Prostate gland (tissue), 2 donors: ENCODE results near the gene MCM3AP. TPM values are rescaled to one million over a fixed set of nuclear protein-coding genes. Genes with fewer than 3 reads are reported as not detected.
"Not testable (repeated sequence)": the region's sequence is repeated elsewhere in the genome, so short reads cannot be mapped to it uniquely, and the experiment has no call there.

Experiments
- DNase-seq: peaks from one replicate; pipeline ENCODE4 v3.0.0-alpha.2; 2019; ENCODE audit warnings: low spot score
- H3K27ac ChIP-seq, 2 donors: fragments of 200-600 bp; sonication (generic); 2 replicates each; pipeline ENCODE4 v1.5.1; 2017 to 2019
- H3K27me3 ChIP-seq: fragments of 200-600 bp; sonication (generic); replicated peaks from 2 replicates; pipeline ENCODE4 v1.5.1; 2019; ENCODE audit not compliant: insufficient read depth
- H3K36me3 ChIP-seq, 2 donors: fragments of 200-600 bp; sonication (generic); 1 replicate in 1 of 2; 2 replicates in 1 of 2; pipeline versions ENCODE4 v1.5.1 to v1.8.1; 2017 to 2019
- H3K4me1 ChIP-seq: fragments of 200-600 bp; sonication (generic); replicated peaks from 2 replicates; pipeline ENCODE4 v1.5.1; 2019
- H3K4me3 ChIP-seq, 2 donors: fragments of 200-600 bp; sonication (generic); 2 replicates each; pipeline ENCODE4 v1.5.1; 2017 to 2019
- H3K9me3 ChIP-seq: fragments of 200-600 bp; sonication (generic); 2 replicates; pipeline ENCODE4 v1.5.1; 2017
- POLR2A ChIP-seq: fragments of 450-650 bp; IDR thresholded peaks from one replicate; pipeline ENCODE4 v1.6.1; 2016; ENCODE audit warnings: antibody characterized with exemption, mild to moderate bottlenecking
- POLR2AphosphoS5 ChIP-seq: sonication (generic); formaldehyde crosslinking; IDR thresholded peaks from one replicate; pipeline ENCODE4 v1.6.1; 2017; ENCODE audit warnings: antibody characterized with exemption
- WGBS: methylation state at CpG from one replicate; pipeline ENCODE4 v1.1.5; 2018; 5-methylcytosine and 5-hydroxymethylcytosine counted together
- intact Hi-C: fragments of 100-400 bp; cut with DNase I; formaldehyde crosslinking; loops from one replicate; pipeline ENCODE4 v1.14.2; 2022
- total RNA-seq, 2 donors: library from RNA; depleted of rRNA; stranded (reverse); fragments of >200 nt; gene quantifications; one replicate each; pipeline ENCODE4 v1.1.0, GENCODE V29; 2016
- TF ChIP-seq, protein P1 (sequence below), 4 experiments: fragments of 200-600 bp in 2 of 4; fragments of 450-650 bp in 2 of 4; sonication (generic) in 2 of 4; IDR thresholded peaks; 1 replicate in 3 of 4; 2 replicates in 1 of 4; pipeline ENCODE4 v1.5.1; 2016 to 2019; ENCODE audit warnings: antibody characterized with exemption in 4 of 4, mild to moderate bottlenecking in 2 of 4, moderate library complexity in 2 of 4

Gene MCM3AP
- total RNA-seq, 2 donors from 2014 or later: 107 to 120 TPM

DNA sequence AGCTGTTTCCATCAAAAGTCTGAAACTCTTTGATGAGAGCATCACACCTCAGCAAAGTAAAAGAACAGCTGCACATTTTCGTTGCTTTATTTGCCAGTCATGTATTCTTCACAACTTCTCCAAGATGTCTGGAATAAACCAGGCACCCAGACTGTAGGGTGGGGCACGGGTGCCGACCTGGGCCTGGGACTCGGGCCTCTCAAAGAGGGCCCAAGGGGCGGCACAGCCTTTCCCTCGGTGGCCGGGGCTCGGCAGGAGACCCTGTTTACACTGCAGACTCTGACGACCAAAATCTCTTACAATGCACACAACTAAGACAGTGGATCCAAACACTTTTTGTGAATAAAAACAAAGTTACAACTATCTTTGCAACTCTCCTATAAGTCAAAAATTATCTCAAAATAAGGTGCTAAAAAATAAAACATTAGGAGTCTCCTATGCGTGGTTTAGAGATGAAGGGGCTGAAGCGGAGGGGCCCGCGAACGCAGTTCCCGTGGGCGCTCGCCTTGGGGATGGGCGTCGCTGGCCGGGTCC, 57.5 kb downstream of the MCM3AP start:
- Histone ChIP-seq H3K27me3 (no peaks in the 10 kb centered on the region), H3K36me3 (no peaks in the 10 kb centered on the region), H3K4me3 (peak overlapping the region; percentile 99), H3K27ac (peak overlapping the region; percentile 97 to 98), H3K9me3 (no peaks in the 10 kb centered on the region), H3K4me1 (peaks cover 5% of the 10 kb centered on the region)
- intact Hi-C loops: loop anchor here (2.0 to 5.0 kb wide), 4 partner anchors 43 to 256 kb away; partner anchors contain the start of gene SPATC1L
- TF ChIP-seq POLR2AphosphoS5: no peak
- TF ChIP-seq, protein P1, sequence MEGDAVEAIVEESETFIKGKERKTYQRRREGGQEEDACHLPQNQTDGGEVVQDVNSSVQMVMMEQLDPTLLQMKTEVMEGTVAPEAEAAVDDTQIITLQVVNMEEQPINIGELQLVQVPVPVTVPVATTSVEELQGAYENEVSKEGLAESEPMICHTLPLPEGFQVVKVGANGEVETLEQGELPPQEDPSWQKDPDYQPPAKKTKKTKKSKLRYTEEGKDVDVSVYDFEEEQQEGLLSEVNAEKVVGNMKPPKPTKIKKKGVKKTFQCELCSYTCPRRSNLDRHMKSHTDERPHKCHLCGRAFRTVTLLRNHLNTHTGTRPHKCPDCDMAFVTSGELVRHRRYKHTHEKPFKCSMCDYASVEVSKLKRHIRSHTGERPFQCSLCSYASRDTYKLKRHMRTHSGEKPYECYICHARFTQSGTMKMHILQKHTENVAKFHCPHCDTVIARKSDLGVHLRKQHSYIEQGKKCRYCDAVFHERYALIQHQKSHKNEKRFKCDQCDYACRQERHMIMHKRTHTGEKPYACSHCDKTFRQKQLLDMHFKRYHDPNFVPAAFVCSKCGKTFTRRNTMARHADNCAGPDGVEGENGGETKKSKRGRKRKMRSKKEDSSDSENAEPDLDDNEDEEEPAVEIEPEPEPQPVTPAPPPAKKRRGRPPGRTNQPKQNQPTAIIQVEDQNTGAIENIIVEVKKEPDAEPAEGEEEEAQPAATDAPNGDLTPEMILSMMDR (IDR thresholded peaks at IDR 0.05): no peak
- TF ChIP-seq POLR2A: no peak
- DNase-seq: no peak
- WGBS: 2% methylated on average over 20 of the region's 20 CpGs

DNA sequence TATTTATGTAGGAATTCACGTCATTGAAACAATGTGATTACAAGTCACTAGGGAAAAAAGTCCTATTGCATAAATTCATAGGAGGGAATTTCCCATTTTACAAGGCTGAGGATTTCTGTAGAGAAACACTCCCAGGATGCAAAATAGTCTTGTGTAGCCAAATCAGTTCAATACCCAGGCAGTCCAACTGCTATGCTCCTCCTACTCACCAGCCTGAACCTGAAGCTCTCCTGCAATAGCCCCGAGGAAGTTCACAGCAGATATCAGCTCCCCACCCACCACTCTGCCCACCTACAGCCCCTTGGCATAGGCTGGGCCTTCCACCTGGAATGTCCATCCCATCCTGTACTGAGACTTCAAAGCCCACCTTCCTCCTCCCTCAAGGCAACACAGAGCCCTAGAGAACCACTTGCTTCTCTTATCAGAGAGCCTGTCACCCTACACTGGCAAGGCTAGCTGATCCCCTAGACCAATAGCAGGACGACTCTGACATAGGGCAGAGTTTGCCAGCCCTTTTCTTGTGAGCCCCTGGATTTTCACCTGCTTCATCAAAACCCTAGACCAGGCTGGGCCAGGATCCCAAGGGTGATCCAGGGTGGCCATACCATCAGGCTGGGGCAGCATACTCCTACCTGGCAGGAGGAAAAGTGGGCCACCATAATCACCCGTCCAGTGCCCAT, 58.4 kb downstream of the MCM3AP start:
- intact Hi-C loops: loop anchor here (5.0 kb wide), 3 partner anchors 85 to 255 kb away; a partner anchor contains a TSS
- no peaks in the 10 kb centered on the region for H3K27me3 ChIP-seq
- peaks cover 5% of the 10 kb centered on the region for H3K4me1 ChIP-seq
- TF ChIP-seq POLR2A (no peak), POLR2AphosphoS5 (peak; percentile 35)
- TF ChIP-seq, protein P1 (IDR thresholded peaks at IDR 0.05): no peak
- H3K36me3 ChIP-seq: no peaks in the 10 kb centered on the region
- peak overlapping the region; percentile 99 for H3K4me3 ChIP-seq
- no peaks in the 10 kb centered on the region for H3K9me3 ChIP-seq
- peak overlapping the region; percentile 97 to 98 for H3K27ac ChIP-seq
- DNase-seq: peak; percentile 41
- WGBS: 42% methylated on average over 4 of the region's 4 CpGs

DNA sequence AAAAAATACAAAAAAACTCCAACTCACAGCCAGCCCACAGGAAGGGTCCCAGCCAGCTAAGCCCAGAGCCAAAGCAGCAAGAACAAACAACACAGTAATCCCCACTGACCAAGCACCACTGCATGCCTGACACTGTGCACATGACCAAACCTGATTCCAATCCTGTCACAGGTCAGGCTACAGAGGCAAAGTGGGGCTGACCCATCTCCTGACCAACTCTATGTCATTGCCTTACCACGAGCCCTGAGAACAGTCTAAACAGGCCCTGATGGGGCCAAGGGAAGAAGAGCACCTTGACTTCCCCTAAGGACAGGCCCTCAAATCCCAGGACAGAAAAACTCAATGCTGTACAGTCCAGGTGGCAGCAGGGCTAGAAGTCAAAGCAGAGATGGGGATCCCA, 59.3 kb downstream of the MCM3AP start:
- H3K4me3 ChIP-seq: peak overlapping the region in 1 of 2 donors; percentile 99
- H3K36me3 ChIP-seq: no peaks in the 10 kb centered on the region
- intact Hi-C loops: loop anchor here (5.0 kb wide), 3 partner anchors 84 to 254 kb away; a partner anchor contains a TSS
- no peaks in the 10 kb centered on the region for H3K9me3 ChIP-seq
- 100% methylated on average over 1 of the region's 1 CpG for WGBS
- no peaks in the 10 kb centered on the region for H3K27me3 ChIP-seq
- TF ChIP-seq POLR2AphosphoS5 (no peak), POLR2A (no peak)
- TF ChIP-seq, protein P1 (IDR thresholded peaks at IDR 0.05): no peak
- H3K4me1 ChIP-seq: peaks cover 5% of the 10 kb centered on the region
- H3K27ac ChIP-seq: peak overlapping the region; percentile 97 to 98
- DNase-seq: no peak

DNA sequence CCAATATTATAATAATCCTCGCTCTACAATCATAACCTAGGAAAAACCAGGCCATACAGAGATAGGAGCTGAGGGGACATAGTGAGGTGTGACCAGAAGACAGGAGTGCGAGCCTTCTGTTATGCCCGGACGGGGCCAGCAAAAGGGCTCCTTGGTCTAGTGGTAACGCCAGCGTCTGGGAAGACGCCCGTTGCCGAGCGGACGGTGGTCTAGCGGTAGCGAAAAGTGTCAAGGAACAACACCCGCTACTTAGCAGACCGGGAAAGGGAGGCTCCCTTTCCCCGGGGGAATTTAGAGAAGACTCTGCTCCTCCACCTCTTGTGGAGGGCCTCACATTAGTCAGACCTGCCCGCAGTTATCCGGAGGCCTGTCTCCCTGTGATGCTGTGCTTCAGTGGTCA, 61.8 kb downstream of the MCM3AP start:
- WGBS: 91% methylated on average over 18 of the region's 18 CpGs
- H3K27me3 ChIP-seq, H3K4me1 ChIP-seq, intact Hi-C loops, H3K4me3 ChIP-seq, H3K36me3 ChIP-seq, H3K9me3 ChIP-seq, DNase-seq: not testable (repeated sequence)
- H3K27ac ChIP-seq: peak overlapping the region in 1 of 2 donors; percentile 23

DNA sequence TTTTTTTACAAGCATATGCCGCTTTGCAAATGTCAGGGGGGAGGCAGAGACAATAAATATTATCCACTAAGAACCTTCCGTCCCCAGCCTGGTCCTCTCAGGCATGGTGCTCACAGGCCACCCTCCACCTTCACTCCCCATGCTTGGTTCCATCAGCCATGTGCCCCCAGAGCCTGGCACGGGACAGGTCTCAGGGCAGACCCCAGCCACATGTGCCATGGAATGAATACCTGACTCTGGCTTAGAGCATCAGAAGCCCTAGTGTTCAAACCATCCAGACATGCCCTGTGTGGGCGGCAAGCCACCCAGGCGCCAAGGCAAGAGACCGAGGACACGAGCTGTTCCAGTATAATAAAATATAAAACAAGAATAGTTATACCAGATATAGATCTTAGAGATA, 62.2 kb downstream of the MCM3AP start:
- intact Hi-C loops: no loop called here
- H3K36me3 ChIP-seq: no peaks in the 10 kb centered on the region
- DNase-seq: no peak
- H3K27me3 ChIP-seq: no peaks in the 10 kb centered on the region
- H3K27ac ChIP-seq: peak overlapping the region in 1 of 2 donors; percentile 43
- H3K4me3 ChIP-seq: no peak overlapping the region
- 83% methylated on average over 7 of the region's 7 CpGs for WGBS
- no peaks in the 10 kb centered on the region for H3K9me3 ChIP-seq
- TF ChIP-seq POLR2AphosphoS5 (no peak), POLR2A (no peak)
- TF ChIP-seq, protein P1 (IDR thresholded peaks at IDR 0.05): no peak
- peaks cover 9% of the 10 kb centered on the region for H3K4me1 ChIP-seq
